ENCODE measurements around the gene OSBPL10.

OSBPL10 gene

GRCh38 chr3:31921837-31922236 is 59.2 kb downstream of the OSBPL10 start:
- no peak for DNase-seq

GRCh38 chr3:31920310-31920709 is 60.8 kb downstream of the OSBPL10 start:
- DNase-seq: no peak

- no peak for DNase-seq
Observed at GRCh38 chr3:31919528-31919927, 61.5 kb downstream of the OSBPL10 start.

- DNase-seq: no peak
Observed at GRCh38 chr3:31918179-31919150, 62.6 kb downstream of the OSBPL10 start.

- DNase-seq: no peak
Observed at GRCh38 chr3:31917303-31918005, 63.6 kb downstream of the OSBPL10 start.

DNA sequence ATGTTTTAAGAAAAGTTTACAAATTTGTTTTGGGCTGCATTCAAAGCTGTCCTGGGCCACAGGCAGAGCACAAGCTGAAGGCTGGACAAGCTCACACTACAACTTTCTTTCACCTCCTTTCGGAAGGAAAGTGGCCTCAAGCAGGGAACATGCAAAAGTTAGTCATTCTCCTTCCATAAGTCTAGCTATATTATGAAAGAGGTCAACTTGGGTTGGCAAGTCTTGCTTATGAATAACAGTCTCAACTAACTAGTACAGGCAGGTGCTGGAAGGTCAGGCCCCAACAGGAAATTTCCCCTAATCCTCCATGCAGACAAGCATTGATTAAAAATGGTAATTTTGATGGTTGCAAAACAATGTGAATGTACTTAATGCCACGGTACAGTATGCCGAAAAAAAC is 69.4 kb downstream of the OSBPL10 start:
- DNase-seq: no peak

GRCh38 chr3:31911124-31911523 is 69.9 kb downstream of the OSBPL10 start:
- no peak for DNase-seq

- no peak for DNase-seq
Observed at GRCh38 chr3:31909455-31909854, 71.6 kb downstream of the OSBPL10 start.

DNA sequence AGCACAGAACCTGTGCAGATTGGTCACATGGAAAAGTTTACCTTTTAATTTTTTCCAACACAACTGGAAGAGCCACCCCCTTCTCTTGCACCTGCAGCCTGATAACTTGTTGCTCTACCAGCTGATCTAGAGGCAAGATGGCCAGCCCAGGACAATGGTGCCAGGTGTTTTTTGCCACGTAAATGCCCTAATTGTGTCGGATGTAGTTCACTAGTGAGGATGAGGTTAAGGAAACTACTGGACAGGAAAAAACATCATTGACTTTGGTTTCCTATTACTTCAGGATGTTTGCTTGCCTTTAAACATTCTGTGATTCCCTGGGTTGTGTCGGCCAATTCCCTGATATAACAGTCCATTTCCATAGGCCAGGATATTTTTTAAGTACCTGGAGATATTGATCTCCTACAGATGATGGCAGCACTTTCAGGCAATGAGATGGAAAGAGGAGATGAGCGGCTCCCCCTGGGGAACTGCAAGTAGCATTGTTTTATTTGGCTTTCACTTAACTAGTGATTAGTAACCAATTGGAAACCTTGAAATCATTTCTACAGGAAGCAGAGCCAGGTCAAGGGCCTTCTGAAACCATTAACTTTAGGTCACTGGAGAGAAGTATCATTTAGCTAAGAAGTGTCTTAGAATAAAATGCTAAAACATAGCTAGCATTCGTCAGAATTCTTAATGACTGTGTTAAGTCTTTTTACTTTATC is 72.5 kb downstream of the OSBPL10 start:
- DNase-seq: no peak

GRCh38 chr3:31906182-31906581 is 74.9 kb downstream of the OSBPL10 start:
- DNase-seq: no peak

- DNase-seq: no peak
Observed at GRCh38 chr3:31903686-31904431, 77.2 kb downstream of the OSBPL10 start.

- no peak for DNase-seq
Observed at GRCh38 chr3:31900583-31900982, 80.5 kb downstream of the OSBPL10 start.

DNA sequence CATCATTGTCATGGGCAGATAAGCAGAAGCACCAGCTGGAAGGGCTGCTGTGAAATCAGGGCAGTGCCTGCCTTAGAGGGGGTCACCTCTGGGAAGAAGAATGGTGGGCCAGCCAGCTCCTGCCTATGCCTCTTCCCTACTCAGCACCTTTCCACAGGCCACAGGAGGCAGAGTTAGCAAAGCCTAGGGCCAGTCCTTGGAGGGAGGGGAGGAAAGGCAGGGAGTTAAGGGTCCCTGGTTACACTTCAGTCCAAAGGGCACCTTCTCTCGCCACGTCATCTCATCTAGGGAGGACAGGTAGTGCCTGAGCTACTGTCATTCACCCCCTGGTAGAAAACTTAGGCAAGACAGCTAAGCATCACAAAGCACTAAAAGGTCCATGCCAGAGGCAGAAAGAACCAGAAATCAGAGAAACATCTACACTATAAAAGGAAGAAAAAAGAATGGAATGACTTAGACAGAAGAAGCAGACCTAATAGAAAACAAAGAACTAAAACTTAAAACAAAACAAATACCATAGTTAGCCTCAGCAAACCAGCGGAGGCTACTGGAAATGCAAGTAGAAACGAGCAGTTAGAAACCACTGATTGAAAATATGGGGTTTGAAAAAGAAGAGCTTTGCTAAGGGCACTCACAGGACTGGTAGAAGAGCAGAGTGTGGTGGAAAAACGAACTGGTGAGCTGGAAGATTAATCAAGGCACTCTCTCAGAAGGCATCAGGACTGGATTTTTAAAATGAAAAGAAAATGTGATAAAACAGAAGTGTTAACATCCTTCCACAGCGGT is 84.2 kb downstream of the OSBPL10 start:
- no peak for DNase-seq

DNA sequence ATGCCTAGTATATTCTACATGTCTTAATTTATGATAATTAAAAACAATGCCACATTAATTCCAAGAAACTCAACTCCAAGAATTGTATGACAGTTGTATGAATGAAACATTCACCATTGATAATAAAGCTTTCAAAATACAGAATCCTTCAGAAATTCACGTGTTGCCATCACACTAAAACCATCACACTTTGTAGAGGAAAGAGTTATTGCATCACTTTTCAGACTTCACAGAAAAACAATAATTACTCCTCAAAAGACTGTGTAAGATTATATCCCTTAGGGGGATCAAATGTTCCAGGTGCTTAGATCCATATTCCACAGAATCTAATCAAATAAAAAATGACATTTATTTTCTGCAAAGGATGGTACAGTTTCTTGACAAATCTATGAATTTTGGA is 85.0 kb downstream of the OSBPL10 start:
- no peak for DNase-seq

DNA sequence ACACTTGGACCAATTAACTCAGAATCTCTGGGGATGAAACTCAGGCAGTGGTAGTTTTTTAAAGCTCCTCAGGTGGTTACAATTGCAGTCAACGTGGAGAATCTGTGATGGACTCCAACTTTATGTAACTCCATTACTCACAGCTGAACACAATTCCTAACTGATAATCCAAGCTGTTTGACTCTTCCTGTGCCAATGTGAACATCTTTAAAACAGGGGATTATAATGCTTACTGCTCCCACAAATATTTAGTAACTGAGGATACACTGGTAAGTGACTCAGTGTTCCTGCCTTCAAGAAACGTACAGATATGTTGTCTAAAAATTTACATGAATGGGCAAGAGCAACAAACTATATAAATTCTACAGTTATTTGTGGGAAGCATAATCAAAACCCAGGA is 85.6 kb downstream of the OSBPL10 start:
- DNase-seq: no peak

DNA sequence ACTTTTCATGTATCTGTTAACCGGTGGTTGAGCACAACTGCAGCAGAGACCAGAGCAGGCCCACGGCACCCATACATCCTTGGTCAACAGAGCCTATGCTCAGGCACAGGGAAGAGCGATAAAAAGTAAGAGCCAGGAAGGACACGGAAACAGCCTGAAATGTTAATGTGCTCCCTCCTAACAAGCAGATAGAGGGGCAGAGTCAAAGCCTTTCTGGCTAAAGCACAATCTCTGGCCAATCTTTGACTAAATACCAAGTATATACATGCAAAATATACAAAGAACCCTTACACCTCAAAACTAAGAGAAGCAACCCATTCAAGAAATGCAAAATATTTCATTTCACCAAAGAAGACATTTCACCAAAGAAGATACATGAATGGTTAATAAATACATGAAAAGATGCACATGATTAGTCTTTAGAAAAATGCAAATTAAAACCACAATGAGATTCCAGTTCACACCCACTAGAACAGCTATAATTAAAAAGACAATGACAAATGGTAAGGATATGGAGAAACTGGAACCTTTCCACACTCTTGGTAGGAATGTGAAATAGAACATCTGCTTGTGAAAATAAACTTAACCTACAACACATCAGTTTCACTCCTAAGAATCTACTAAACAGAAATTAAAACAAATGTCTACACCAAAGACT is 88.0 kb downstream of the OSBPL10 start:
- DNase-seq: no peak

GRCh38 chr3:31892500-31892899 is 88.6 kb downstream of the OSBPL10 start:
- no peak for DNase-seq

DNA sequence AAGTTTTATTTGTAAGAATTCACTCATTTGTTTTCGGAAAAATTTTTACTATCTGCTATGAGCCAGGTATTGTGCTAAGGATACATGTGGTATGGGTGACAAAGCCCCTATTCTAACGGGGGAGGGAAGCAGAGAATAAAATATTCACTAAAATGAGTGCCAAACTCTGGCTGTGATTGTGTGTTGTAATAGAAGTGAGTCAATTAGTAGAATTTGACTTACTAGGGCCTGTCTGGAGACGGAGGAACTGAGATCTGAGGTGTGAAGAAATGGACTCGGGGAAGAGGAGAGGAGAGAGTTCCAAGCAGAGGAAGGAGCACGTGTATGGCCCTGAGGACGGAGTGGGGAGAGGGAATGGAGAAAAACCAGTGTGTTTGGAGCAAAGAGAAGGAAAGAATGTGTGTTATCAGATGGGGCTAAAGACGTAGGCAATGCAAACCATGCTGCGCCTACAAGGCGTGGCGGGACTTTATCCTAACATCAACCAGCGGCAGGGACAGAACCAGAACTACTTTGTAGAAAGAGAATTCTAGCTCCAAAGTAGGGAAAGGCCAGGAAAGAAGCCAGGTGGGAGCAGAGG is 89.1 kb downstream of the OSBPL10 start:
- no peak for DNase-seq

- no peak for DNase-seq
Observed at GRCh38 chr3:31890742-31891469, 90.2 kb downstream of the OSBPL10 start.

DNA sequence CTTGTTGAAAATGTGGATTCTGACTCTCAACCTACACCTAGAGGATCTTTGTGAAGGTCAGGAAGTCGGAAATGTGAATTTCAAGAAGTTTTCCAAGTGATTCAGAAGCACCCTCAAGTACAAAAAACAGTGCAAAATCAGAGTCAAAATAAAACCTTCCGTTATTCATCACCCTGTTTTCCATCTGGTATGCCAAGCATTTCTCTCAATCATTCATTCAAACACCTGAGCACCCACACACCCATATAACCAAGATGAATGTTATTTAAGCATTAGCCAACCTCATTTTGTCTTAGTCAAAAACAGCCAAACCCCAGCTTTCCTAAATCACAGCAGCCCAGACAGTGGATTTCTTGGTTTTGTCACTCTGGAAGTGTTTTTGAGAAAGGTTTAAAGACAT is 91.1 kb downstream of the OSBPL10 start:
- DNase-seq: no peak

Data from activated CD4-positive, alpha-beta T cell treated with anti-CD3 and anti-CD28 coated beads for 4 hours (primary cell).